ENCODE data around the gene DKKL1.

Gene DKKL1

GRCh38 chr19:49349567-49349966, 14.1 kb upstream of the DKKL1 start:
- H3K27ac ChIP-seq: no peak overlapping the region
- no peak overlapping the region for H2AFZ ChIP-seq (ENCODE audit: low read depth)
- no peaks in the 10 kb centered on the region for H3K79me2 ChIP-seq (ENCODE audit: insufficient read depth, low read depth)
- H3K4me1 ChIP-seq (ENCODE audit: low read depth, poor library complexity, severe bottlenecking): no peaks in the 10 kb centered on the region
- H3K9ac ChIP-seq: no peak overlapping the region
- peaks cover 43% of the 10 kb centered on the region for H3K27me3 ChIP-seq (ENCODE audit: insufficient read depth, low read depth)
- TF ChIP-seq CTCF (conservative IDR thresholded peaks at IDR 0.05; ENCODE audit: low read depth, low read length): no peak
- no peak overlapping the region for H3K4me3 ChIP-seq (IDR thresholded peaks at IDR 0.05; ENCODE audit: insufficient read depth, low read depth, low read length)
- H3K4me2 ChIP-seq: no peak overlapping the region
- no peaks in the 10 kb centered on the region for H4K20me1 ChIP-seq (ENCODE audit: insufficient read depth)
- no peaks in the 10 kb centered on the region for H3K36me3 ChIP-seq (ENCODE audit: insufficient read depth)

- no peak overlapping the region for H3K4me2 ChIP-seq
- no peaks in the 10 kb centered on the region for H4K20me1 ChIP-seq (ENCODE audit: insufficient read depth)
- H3K36me3 ChIP-seq (ENCODE audit: insufficient read depth): no peaks in the 10 kb centered on the region
- no peak overlapping the region for H3K4me3 ChIP-seq (IDR thresholded peaks at IDR 0.05; ENCODE audit: insufficient read depth, low read depth, low read length)
- H3K4me1 ChIP-seq (ENCODE audit: low read depth, poor library complexity, severe bottlenecking): no peaks in the 10 kb centered on the region
- H3K9ac ChIP-seq: no peak overlapping the region
- H3K27me3 ChIP-seq (ENCODE audit: insufficient read depth, low read depth): peaks cover 95% of the 10 kb centered on the region
- no peak overlapping the region for H2AFZ ChIP-seq (ENCODE audit: low read depth)
- H3K27ac ChIP-seq: no peak overlapping the region
- no peak for TF ChIP-seq CTCF (conservative IDR thresholded peaks at IDR 0.05; ENCODE audit: low read depth, low read length)
- no peaks in the 10 kb centered on the region for H3K79me2 ChIP-seq (ENCODE audit: insufficient read depth, low read depth)
Measured at GRCh38 chr19:49355909-49356353, 7.7 kb upstream of the DKKL1 start.

GRCh38 chr19:49356382-49356781, 7.3 kb upstream of the DKKL1 start:
- no peaks in the 10 kb centered on the region for H3K79me2 ChIP-seq (ENCODE audit: insufficient read depth, low read depth)
- TF ChIP-seq CTCF (conservative IDR thresholded peaks at IDR 0.05; ENCODE audit: low read depth, low read length): no peak
- H3K27ac ChIP-seq: no peak overlapping the region
- no peaks in the 10 kb centered on the region for H3K4me1 ChIP-seq (ENCODE audit: low read depth, poor library complexity, severe bottlenecking)
- no peak overlapping the region for H3K4me3 ChIP-seq (IDR thresholded peaks at IDR 0.05; ENCODE audit: insufficient read depth, low read depth, low read length)
- H3K4me2 ChIP-seq: no peak overlapping the region
- H3K9ac ChIP-seq: no peak overlapping the region
- peaks cover 95% of the 10 kb centered on the region for H3K27me3 ChIP-seq (ENCODE audit: insufficient read depth, low read depth)
- no peaks in the 10 kb centered on the region for H4K20me1 ChIP-seq (ENCODE audit: insufficient read depth)
- no peaks in the 10 kb centered on the region for H3K36me3 ChIP-seq (ENCODE audit: insufficient read depth)
- H2AFZ ChIP-seq (ENCODE audit: low read depth): no peak overlapping the region

- Histone ChIP-seq H3K36me3 (ENCODE audit: insufficient read depth) (no peaks in the 10 kb centered on the region), H4K20me1 (ENCODE audit: insufficient read depth) (no peaks in the 10 kb centered on the region), H3K27ac (no peak overlapping the region), H3K9ac (no peak overlapping the region), H3K4me3 (IDR thresholded peaks at IDR 0.05; ENCODE audit: insufficient read depth, low read depth, low read length) (no peak overlapping the region), H3K79me2 (ENCODE audit: insufficient read depth, low read depth) (no peaks in the 10 kb centered on the region), H3K4me1 (ENCODE audit: low read depth, poor library complexity, severe bottlenecking) (no peaks in the 10 kb centered on the region), H3K4me2 (no peak overlapping the region), H3K27me3 (ENCODE audit: insufficient read depth, low read depth) (peaks cover 99% of the 10 kb centered on the region), H2AFZ (ENCODE audit: low read depth) (no peak overlapping the region)
- no peak for TF ChIP-seq CTCF (conservative IDR thresholded peaks at IDR 0.05; ENCODE audit: low read depth, low read length)
Measured at GRCh38 chr19:49357186-49357585, 6.5 kb upstream of the DKKL1 start.
